Naive B cell (primary cell): ENCODE results near the gene AFAP1. TPM values are rescaled to one million over a fixed set of nuclear protein-coding genes. Genes with fewer than 3 reads are reported as not detected.

ENCODE experiments used
- ATAC-seq, 2 donors: fragments of 150-1000 bp; cut with Tn5 transposase; 2 replicates each; pipeline ENCODE4 v1.10.0; 2021; ENCODE audit warnings: low read depth in 2 of 2, mild to moderate bottlenecking in 2 of 2, moderate library complexity in 2 of 2
- DNase-seq: peaks from one replicate; pipeline ENCODE4 v3.0.0; 2022
- H3K27ac Mint-ChIP-seq, 6 donors: one replicate each; pipeline ENCODE4 v1.8.0; 2020 to 2022; ENCODE audit warnings: mild to moderate bottlenecking in 6 of 6, mixed read lengths in 6 of 6, moderate library complexity in 5 of 6, inconsistent platforms in 2 of 6
- H3K27me3 Mint-ChIP-seq, 3 donors: one replicate each; pipeline ENCODE4 v1.8.0; 2021 to 2022; ENCODE audit warnings: mixed read lengths in 3 of 3, mild to moderate bottlenecking in 1 of 3
- H3K36me3 Mint-ChIP-seq, 2 donors: one replicate each; pipeline ENCODE4 v1.8.0; 2020 to 2022; ENCODE audit warnings: mixed read lengths in 2 of 2, inconsistent platforms in 1 of 2, mild to moderate bottlenecking in 1 of 2
- H3K4me1 Mint-ChIP-seq, 3 donors: one replicate each; pipeline ENCODE4 v1.8.0; 2020 to 2022; ENCODE audit warnings: mixed read lengths in 3 of 3, inconsistent platforms in 1 of 3, mild to moderate bottlenecking in 1 of 3, moderate library complexity in 1 of 3
- H3K4me3 Mint-ChIP-seq, 8 donors: one replicate each; pipeline ENCODE4 v1.8.0; 2020 to 2022; ENCODE audit warnings: mild to moderate bottlenecking in 8 of 8, mixed read lengths in 8 of 8, moderate library complexity in 8 of 8, inconsistent platforms in 2 of 8
- H3K9me3 Mint-ChIP-seq, 7 donors: one replicate each; pipeline ENCODE4 v1.8.0; 2020 to 2022; ENCODE audit warnings: mixed read lengths in 7 of 7, mild to moderate bottlenecking in 5 of 7, inconsistent platforms in 2 of 7, moderate library complexity in 1 of 7
- polyA plus RNA-seq, 6 donors: library from polyadenylated mRNA; unstranded; fragments of 300-500 nt; fragmentation: Illumina TruSeq; gene quantifications; one replicate each; pipeline ENCODE4 v1.2.3, GENCODE V29; 2021; ENCODE audit warnings: low read depth in 6 of 6

The AFAP1 gene
- polyA plus RNA-seq, 6 donors from 2014 or later: not detected

DNA sequence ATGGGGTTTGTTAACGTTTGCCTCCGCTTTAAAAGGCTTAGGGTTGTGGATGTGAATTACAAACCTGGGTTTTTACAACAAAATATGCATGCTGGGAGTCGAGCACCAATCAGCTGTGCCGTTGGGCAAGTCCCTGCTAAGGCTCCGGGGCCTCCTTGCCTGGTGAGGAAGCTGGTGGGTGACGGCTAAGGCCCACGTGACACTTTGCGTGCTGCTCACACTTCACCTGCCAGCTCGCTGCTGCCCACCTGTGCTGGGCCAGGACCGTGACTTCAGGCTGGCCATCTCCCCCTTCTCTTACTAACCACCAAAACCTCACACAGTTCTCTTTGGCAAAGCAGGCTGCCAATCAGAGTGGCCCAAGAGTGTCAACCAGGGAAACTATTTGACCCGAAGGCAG is 178.3 kb downstream of the AFAP1 start:
- Mint-ChIP-seq H3K4me1 (no peaks in the 10 kb centered on the region), H3K36me3 (no peaks in the 10 kb centered on the region), H3K27me3 (peaks cover 0 to 9% (median 0%) of the 10 kb centered on the region in 3 donors), H3K4me3 (no peak overlapping the region), H3K9me3 (no peaks in the 10 kb centered on the region), H3K27ac (no peak overlapping the region)
- ATAC-seq (no peak), DNase-seq (no peak)

DNA sequence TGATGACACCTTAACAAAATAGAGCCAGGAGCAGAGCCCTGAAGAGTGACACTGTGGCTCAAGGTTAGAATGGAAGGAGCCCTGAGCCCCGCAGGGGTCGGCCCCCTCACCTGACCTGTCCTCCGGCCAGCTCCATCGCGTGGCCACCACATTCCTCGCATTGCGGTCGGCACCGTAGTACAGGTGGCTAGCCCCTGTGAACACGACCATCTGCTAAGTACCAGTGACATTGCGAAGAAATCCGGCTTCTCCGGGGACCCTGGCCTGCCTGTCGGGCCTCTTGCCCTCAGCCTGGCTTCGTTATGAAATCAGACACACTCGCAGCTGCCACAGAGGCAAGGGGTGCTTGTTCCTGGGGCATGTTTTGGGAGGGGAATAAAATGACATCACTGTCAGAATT is 179.0 kb downstream of the AFAP1 start:
- Mint-ChIP-seq H3K36me3 (no peaks in the 10 kb centered on the region), H3K4me1 (no peaks in the 10 kb centered on the region), H3K27ac (no peak overlapping the region), H3K9me3 (no peaks in the 10 kb centered on the region), H3K27me3 (peaks cover 0 to 9% (median 0%) of the 10 kb centered on the region in 3 donors), H3K4me3 (no peak overlapping the region)
- no peak for ATAC-seq
- DNase-seq: no peak

DNA sequence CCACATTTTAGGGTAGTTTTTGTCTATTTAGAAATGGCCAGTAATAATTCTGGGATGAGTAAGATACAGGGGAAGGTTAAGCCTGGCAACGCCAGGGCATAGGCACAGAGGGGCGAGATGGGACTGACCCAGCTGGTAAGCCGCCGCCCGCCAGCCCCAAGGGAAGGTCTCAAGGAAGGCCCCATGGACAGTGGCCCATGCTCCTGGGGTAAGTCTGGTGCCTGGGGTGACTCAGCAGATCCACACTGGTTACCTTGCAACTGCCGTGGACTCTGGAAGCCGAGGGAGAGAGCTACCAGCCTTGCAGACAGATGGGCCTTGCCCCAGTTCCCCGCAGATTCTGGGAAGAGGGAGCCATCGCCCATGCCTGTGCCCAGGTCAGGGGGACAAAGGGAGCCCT is 179.4 kb downstream of the AFAP1 start:
- Mint-ChIP-seq H3K27me3 (peaks cover 0 to 9% (median 0%) of the 10 kb centered on the region in 3 donors), H3K4me3 (no peak overlapping the region), H3K27ac (no peak overlapping the region), H3K4me1 (no peaks in the 10 kb centered on the region), H3K9me3 (no peaks in the 10 kb centered on the region), H3K36me3 (no peaks in the 10 kb centered on the region)
- DNase-seq: no peak
- no peak for ATAC-seq

DNA sequence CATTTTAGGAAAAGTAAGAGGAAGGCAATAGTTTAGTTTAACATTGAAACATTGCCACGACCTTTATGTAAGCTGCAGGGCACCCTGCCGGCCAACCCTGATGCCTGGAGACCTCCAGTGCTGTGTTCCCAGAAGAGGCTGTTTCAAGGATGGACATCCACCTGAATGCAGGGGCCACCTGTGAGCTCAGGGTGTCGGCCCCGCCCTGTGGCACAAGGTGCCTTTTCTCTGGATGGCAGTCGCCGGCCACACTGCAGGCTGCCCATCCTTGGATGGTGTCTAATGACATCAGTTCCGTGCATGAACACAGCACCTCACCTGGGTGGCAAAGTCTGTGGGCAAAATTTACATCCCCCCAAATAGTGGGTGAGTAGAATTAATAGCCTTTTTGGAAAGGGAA is 180.0 kb downstream of the AFAP1 start:
- peaks cover 0 to 1% (median 0%) of the 10 kb centered on the region in 3 donors for H3K4me1 Mint-ChIP-seq
- ATAC-seq: no peak
- no peaks in the 10 kb centered on the region for H3K36me3 Mint-ChIP-seq
- no peak for DNase-seq
- H3K27ac Mint-ChIP-seq: no peak overlapping the region
- no peaks in the 10 kb centered on the region for H3K9me3 Mint-ChIP-seq
- peak overlapping the region in 1 of 8 donors; percentile 70 for H3K4me3 Mint-ChIP-seq
- peaks cover 0 to 9% (median 4%) of the 10 kb centered on the region in 3 donors for H3K27me3 Mint-ChIP-seq

DNA sequence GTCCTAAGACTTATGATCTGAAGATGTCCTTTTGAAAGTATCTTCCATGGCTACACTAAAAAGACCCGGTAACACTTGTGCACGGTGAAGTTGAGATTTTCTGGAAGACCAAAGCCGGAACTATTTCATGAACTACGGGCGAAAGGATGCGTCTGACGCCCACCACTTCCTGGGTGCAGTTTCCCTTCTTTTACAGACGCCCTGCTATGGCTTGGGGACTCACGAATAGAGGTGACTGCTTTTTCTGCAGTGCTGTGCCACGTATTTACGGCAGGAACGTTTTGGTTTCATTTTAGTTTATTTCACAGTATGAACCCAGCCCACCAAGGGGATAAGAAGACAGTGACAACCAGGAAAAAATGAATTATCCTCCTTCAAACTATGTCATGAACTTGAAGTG is 180.4 kb downstream of the AFAP1 start:
- Mint-ChIP-seq H3K4me3 (peak overlapping the region in 1 of 8 donors; percentile 70), H3K36me3 (no peaks in the 10 kb centered on the region), H3K9me3 (no peaks in the 10 kb centered on the region), H3K27me3 (peaks cover 0 to 9% (median 7%) of the 10 kb centered on the region in 3 donors), H3K27ac (peak overlapping the region in 1 of 6 donors; percentile 22), H3K4me1 (peaks cover 0 to 3% (median 0%) of the 10 kb centered on the region in 3 donors)
- ATAC-seq (no peak), DNase-seq (no peak)

DNA sequence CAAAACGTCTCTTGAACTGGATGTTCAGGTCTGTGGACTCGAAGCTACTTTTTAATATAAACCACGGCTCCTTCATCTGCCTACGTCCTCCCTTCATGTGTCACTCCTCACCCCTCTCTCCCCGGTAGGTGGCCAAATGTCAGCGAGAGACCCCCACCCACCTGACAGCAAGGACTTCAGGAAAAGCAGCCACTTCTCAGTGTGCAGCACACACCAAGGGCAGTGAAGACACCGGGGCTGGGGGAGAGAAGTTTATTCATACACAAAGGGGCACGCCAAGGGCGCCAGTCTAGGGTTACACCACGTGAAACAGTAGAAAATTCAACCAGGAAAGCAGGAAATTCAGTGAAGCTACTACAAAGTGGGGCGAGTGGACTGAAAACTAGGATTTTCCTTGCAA is 181.2 kb downstream of the AFAP1 start:
- Mint-ChIP-seq H3K36me3 (no peaks in the 10 kb centered on the region), H3K27ac (no peak overlapping the region), H3K4me1 (peaks cover 0 to 3% (median 0%) of the 10 kb centered on the region in 3 donors), H3K4me3 (no peak overlapping the region), H3K9me3 (no peaks in the 10 kb centered on the region), H3K27me3 (peaks cover 0 to 9% (median 7%) of the 10 kb centered on the region in 3 donors)
- ATAC-seq: no peak
- DNase-seq: no peak

DNA sequence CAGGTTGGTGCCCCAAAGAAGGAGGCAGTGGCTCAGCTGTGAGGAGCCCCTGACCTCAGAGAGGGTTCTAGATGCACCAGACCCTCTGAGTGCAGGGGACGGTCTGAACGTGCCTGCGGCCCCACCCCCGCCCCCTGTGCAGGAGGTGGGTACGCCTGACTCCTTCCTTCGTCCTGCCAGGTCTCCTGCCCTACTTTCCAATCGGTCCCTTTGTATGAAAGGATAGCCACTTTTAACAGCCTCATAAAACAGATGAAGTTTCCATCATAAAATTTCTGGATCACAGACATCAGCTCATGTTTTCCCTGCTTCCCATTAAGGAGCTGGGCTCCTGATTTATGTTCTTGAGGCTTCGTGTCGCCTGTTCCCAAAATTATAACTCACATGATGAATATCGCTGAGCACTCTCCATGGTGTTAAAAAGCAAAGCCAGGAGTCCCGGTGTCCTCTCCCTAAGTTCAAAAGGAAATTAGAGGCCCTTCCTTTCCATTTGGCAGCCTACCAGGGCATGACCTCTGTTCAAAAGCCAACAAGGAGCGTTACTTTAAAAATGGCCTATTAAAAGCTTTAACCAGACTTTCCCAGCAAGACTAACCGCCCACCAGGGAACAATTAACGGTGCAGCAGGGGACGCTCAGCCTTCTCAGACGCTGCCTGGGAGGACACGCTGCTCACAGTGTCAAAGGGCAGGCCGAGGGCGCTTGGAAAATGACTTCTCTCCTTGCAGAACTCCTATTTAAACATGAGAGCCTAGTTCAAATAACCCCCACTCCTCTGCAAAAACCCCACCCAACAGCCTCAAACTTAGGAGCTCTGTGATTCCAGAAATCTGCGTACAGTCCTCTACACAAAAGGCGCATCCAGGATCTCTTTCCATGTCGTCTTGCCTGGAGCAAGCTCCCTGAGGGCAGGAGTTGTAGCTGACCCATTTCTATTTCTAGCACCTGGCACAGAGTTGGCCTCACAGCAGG is 181.9 kb downstream of the AFAP1 start:
- Mint-ChIP-seq H3K27ac (no peak overlapping the region), H3K9me3 (no peaks in the 10 kb centered on the region), H3K4me1 (peaks cover 0 to 3% (median 0%) of the 10 kb centered on the region in 3 donors), H3K4me3 (no peak overlapping the region), H3K27me3 (peaks cover 0 to 9% (median 7%) of the 10 kb centered on the region in 3 donors), H3K36me3 (no peaks in the 10 kb centered on the region)
- no peak for ATAC-seq
- no peak for DNase-seq

DNA sequence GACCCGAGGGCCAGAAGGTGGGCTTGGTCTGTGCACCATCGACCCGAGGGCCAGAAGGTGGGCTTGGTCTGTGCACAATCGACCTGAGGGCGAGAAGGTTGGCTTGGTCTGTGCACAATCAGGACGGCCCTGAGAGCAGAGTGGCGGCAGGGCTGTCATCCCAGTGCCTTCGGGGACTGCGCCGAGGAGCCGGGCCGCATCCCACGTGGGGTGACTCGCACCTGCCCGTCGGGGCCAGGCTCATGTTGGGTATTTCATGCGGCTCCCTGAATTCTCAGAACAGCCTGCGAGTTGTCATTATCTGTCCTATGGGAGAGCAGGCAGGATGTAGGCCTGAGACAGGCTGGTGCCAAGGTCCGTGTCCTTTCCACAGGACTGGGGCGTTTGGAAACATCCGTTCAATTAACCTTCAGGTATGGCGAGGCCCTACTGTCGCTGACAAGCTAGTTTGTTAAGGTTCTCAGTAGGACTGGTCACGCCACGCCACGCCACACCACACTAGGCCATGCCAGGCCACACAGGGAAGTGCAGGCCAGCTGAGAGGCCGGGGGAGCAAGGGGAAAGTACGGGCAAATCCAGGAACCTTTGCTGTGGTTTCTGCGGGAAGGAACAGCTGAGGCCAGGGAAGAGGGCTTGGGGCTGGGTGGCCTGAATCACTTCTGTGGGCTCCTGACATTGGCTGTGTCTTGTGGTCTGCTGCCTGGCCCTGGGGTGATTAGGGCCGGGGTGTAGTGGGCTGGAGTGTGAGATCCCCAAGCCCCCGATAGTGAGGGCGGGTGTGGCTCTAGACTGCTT is 182.9 kb downstream of the AFAP1 start:
- ATAC-seq (no peak), DNase-seq (no peak)
- no peak overlapping the region for H3K27ac Mint-ChIP-seq
- H3K4me3 Mint-ChIP-seq: no peak overlapping the region
- peaks cover 0 to 3% (median 0%) of the 10 kb centered on the region in 3 donors for H3K4me1 Mint-ChIP-seq
- no peaks in the 10 kb centered on the region for H3K9me3 Mint-ChIP-seq
- no peaks in the 10 kb centered on the region for H3K36me3 Mint-ChIP-seq
- H3K27me3 Mint-ChIP-seq: peaks cover 0 to 7% (median 5%) of the 10 kb centered on the region in 3 donors

DNA sequence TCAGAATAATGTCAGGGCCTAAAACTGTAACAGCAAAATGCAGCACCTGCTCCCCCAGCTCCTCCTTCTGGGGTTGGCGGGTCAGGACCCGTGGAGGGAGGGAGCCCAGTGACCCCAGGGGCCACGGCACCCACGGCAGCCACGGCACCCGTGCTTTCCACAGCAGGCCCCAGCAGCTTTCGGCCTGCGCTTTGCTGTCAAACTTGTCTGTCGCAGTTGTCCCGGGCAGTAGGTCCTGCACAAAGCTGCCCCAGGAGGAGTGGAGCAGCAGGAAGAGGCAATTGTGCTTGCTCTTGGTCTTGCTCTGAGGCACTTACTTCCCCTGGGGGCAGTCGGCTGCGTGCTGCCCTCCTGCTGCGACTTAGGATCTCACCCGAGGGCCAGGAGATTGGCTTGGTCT is 183.6 kb downstream of the AFAP1 start:
- Mint-ChIP-seq H3K4me3 (no peak overlapping the region), H3K27ac (no peak overlapping the region), H3K36me3 (no peaks in the 10 kb centered on the region), H3K4me1 (peaks cover 0 to 3% (median 0%) of the 10 kb centered on the region in 3 donors), H3K9me3 (peaks cover 0 to 2% (median 0%) of the 10 kb centered on the region in 7 donors), H3K27me3 (peaks cover 0 to 7% (median 0%) of the 10 kb centered on the region in 3 donors)
- DNase-seq (no peak), ATAC-seq (no peak)

DNA sequence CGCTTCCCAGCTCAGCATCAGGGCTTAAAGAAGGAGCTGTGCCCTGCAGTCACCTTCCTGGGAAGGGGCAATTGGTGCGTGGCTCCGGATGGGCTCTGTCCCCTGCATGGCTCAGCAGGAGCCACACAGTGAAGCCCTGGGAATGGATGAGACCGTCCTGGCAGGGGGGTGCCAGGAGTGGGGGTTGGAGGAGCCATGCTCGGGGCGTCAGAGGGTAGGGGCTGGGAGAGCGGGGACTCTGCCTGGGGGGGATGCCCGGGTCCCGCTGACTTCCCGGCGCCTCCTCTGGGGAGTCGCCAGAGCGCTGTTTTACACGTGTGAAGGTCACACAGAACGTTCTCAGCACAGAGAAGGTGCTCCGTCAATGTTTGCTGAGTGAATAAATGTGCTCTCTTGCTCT is 184.1 kb downstream of the AFAP1 start:
- peaks cover 0 to 7% (median 0%) of the 10 kb centered on the region in 3 donors for H3K27me3 Mint-ChIP-seq

DNA sequence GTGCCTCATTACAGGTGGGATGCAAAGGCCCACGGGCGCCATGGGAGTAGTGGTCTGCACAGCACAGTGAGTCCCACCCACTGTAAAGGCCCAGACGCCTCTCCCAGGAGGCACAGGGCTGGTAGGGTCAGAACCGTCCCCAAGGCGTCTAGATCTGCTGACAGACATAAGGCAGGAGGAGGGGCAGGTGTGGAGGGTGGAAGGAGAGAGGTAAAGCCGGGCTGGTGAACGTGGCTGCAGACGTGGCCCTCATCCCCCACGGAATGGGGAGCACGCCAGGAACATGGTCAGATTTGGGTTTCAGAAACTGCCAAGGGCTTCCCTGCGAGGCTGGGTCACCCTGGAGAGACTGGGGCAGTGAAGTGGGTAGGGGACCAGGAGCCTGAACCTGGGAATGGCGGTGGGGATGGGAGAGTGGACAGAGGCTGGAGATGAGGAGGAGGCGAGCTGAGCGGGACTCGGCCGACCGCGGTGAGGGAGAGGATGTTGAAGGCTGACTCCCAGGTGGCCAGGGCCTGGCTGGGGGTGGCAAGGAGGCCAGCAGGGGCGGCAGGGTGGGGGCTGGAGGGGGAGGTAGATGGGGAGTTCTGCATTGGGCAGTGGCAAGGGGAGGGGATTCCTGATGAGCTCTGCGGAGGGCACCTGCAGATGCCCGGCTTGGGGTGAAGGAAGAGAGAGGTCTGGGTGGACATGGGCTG is 184.9 kb downstream of the AFAP1 start:
- Mint-ChIP-seq H3K4me3 (no peak overlapping the region), H3K9me3 (peaks cover 0 to 2% (median 0%) of the 10 kb centered on the region in 7 donors), H3K36me3 (no peaks in the 10 kb centered on the region), H3K27me3 (peaks cover 0 to 7% (median 0%) of the 10 kb centered on the region in 3 donors), H3K4me1 (peaks cover 0 to 3% (median 0%) of the 10 kb centered on the region in 3 donors), H3K27ac (no peak overlapping the region)
- ATAC-seq (no peak), DNase-seq (no peak)

More for the DNA sequence above, 184.1 kb downstream of the AFAP1 start:
- Mint-ChIP-seq H3K4me1 (peaks cover 0 to 3% (median 0%) of the 10 kb centered on the region in 3 donors), H3K36me3 (no peaks in the 10 kb centered on the region), H3K27ac (no peak overlapping the region), H3K4me3 (peak overlapping the region in 1 of 8 donors; percentile 76), H3K9me3 (peaks cover 0 to 2% (median 0%) of the 10 kb centered on the region in 7 donors)
- ATAC-seq (no peak), DNase-seq (no peak)

DNA sequence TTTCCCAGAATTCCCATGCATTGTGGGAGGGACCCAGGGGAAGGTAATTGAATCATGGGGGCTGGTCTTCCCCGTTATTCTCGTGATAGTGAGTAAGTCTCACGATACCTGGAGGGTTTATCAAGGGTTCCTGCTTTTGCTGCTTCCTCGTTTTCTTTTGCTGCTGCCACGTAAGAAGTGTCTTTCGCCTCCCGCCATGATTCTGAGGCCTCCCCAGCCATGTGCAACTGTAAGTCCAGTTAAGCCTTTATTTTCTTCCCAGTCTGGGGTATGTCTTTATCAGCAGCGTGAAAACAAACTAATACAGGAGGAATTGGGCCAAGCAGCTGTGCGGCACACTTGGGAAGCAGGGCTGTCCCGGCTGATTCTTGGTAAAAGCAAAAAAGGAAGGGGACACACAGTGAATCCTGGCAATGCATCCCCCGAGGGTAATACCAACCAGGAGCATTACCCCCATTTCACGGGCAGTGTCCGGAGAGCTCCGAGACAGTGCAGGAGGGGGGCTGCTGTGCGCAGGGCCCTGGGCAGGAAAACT is 185.7 kb downstream of the AFAP1 start:
- Mint-ChIP-seq H3K4me1 (peaks cover 0 to 3% (median 0%) of the 10 kb centered on the region in 3 donors), H3K27ac (no peak overlapping the region), H3K36me3 (no peaks in the 10 kb centered on the region), H3K27me3 (peaks cover 0 to 7% (median 0%) of the 10 kb centered on the region in 3 donors), H3K4me3 (no peak overlapping the region), H3K9me3 (peaks cover 0 to 2% (median 0%) of the 10 kb centered on the region in 7 donors)
- ATAC-seq (no peak), DNase-seq (no peak)

DNA sequence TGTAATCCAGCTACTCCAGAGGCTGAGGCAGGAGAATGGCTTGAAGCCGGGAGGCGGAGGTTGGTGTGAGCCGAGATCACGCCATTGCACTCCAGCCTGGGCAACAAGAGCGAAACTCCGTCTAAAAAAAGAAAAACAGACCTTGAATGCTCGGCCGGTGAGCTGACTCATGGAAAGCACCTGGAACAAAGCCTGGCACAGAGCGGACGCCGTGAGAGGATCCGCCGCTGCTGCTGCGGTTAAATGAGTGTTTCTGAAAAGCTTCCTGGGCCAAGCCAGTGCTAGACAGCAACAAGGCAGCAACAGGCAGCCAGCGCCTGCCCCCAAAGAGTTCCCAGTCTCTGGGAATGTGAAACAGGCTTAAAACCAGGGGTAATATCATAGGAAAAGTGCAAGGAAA is 186.4 kb downstream of the AFAP1 start:
- Mint-ChIP-seq H3K27ac (no peak overlapping the region), H3K4me3 (no peak overlapping the region), H3K36me3 (no peaks in the 10 kb centered on the region), H3K9me3 (peaks cover 0 to 2% (median 0%) of the 10 kb centered on the region in 7 donors), H3K4me1 (peaks cover 0 to 3% (median 0%) of the 10 kb centered on the region in 3 donors), H3K27me3 (peaks cover 0 to 7% (median 0%) of the 10 kb centered on the region in 3 donors)
- DNase-seq (no peak), ATAC-seq (no peak)
